Myocyte (in vitro differentiated cells): ENCODE data around the gene NONO. TPM values are rescaled to one million over a fixed set of nuclear protein-coding genes. Genes with fewer than 3 reads are reported as not detected.

Experiments
- total RNA-seq: library from RNA; depleted of rRNA; stranded (reverse); fragments of >200 nt; gene quantifications from 2 replicates; pipeline ENCODE4 v1.2.3, GENCODE V29; 2014

Gene NONO
- total RNA-seq, 1 donor from 2014 or later: 373 TPM

Other genes with a start within 250 kb of the NONO start
- 63.5 and 80.9 TPM in 2 replicates for gene SNX12, start 215.3 kb upstream of the NONO start, total RNA-seq
- 18.1 and 20.7 TPM in 2 replicates for gene FOXO4, start 187.8 kb upstream of the NONO start, total RNA-seq
- gene CXorf65, start 176.9 kb upstream of the NONO start, total RNA-seq: 4.6 TPM in 1 of 2 replicates, not detected in the other
- gene IL2RG, start 172.1 kb upstream of the NONO start, total RNA-seq: 3.4 and 12.2 TPM in 2 replicates
- 15.6 and 21.3 TPM in 2 replicates for gene MED12, start 165.0 kb upstream of the NONO start, total RNA-seq
- 0.16 and 0.24 TPM in 2 replicates for gene NLGN3, start 138.8 kb upstream of the NONO start, total RNA-seq
- gene GJB1, start 60.4 kb upstream of the NONO start, total RNA-seq: not detected in 2 replicates
- gene ZMYM3, start 29.5 kb upstream of the NONO start, total RNA-seq: 21.4 and 22.7 TPM in 2 replicates
- gene ITGB1BP2, start 18.1 kb downstream of the NONO start, total RNA-seq: 109 and 135 TPM in 2 replicates
- gene TAF1, start 82.7 kb downstream of the NONO start, total RNA-seq: 16.0 and 22.0 TPM in 2 replicates
- 105 and 154 TPM in 2 replicates for gene OGT, start 249.5 kb downstream of the NONO start, total RNA-seq